BLaER1 (cell line): ENCODE data around the gene BTBD6.

Source experiments
- H3K27ac ChIP-seq: shearing (Covaris generic); formaldehyde crosslinking; 2 replicates; pipeline ENCODE4 v1.8.1; 2022
- H3K27me3 ChIP-seq: shearing (Covaris generic); formaldehyde crosslinking; 2 replicates; pipeline ENCODE4 v1.8.1; 2022
- H3K36me3 ChIP-seq: shearing (Covaris generic); formaldehyde crosslinking; 2 replicates; pipeline ENCODE4 v1.8.1; 2022
- H3K4me1 ChIP-seq: shearing (Covaris generic); formaldehyde crosslinking; 2 replicates; pipeline ENCODE4 v1.8.1; 2022
- H3K4me2 ChIP-seq: shearing (Covaris generic); formaldehyde crosslinking; 2 replicates; pipeline ENCODE4 v1.8.1; 2022
- H3K4me3 ChIP-seq: shearing (Covaris generic); formaldehyde crosslinking; 2 replicates; pipeline ENCODE4 v1.8.1; 2022
- H3K9ac ChIP-seq: shearing (Covaris generic); formaldehyde crosslinking; 2 replicates; pipeline ENCODE4 v1.8.1; 2022
- H3K9me3 ChIP-seq: shearing (Covaris generic); formaldehyde crosslinking; 2 replicates; pipeline ENCODE4 v1.8.1; 2022
- H4K20me1 ChIP-seq: shearing (Covaris generic); formaldehyde crosslinking; 2 replicates; pipeline ENCODE4 v1.8.1; 2022
- Cebpa-rat ChIP-seq: shearing (Covaris generic); IDR thresholded peaks from 2 replicates; pipeline ENCODE4 v1.8.1; 2022

BTBD6 gene

DNA sequence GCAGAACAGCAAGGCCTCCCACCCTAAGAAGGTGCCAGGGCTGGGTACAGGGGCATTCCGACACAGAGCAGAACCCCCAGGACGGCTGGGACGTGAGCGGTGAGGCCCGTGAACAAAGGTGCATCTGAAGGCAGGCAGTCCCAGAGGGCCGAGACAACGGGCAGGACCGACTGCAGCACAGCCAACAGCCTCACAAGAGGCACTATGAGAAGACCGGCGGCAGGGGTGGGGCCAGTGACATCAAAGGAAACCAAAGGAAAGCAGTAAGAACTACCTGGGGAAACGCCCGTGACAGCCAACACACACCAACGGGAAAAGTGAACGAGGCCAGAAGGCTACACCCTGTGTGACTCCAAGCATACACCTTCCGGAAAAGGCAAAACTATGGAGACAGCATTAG, 9.1 kb downstream of the BTBD6 start:
- no peak for TF ChIP-seq Cebpa-rat
- H3K4me3 ChIP-seq, result peak overlapping the region; percentile 39
- no peaks in the 10 kb centered on the region for H3K9me3 ChIP-seq
- no peaks in the 10 kb centered on the region for H3K27me3 ChIP-seq
- peak overlapping the region; percentile 56 for H3K9ac ChIP-seq
- H3K36me3 ChIP-seq, result peaks cover 14% of the 10 kb centered on the region; the same call in 1 of the 2 replicates
- H3K4me2 ChIP-seq, result peak overlapping the region; percentile 100
- peaks cover 100% of the 10 kb centered on the region for H3K4me1 ChIP-seq
- H3K27ac ChIP-seq, result peak overlapping the region; percentile 82
- H4K20me1 ChIP-seq, result peaks cover 14% of the 10 kb centered on the region; the same call in 1 of the 2 replicates

DNA sequence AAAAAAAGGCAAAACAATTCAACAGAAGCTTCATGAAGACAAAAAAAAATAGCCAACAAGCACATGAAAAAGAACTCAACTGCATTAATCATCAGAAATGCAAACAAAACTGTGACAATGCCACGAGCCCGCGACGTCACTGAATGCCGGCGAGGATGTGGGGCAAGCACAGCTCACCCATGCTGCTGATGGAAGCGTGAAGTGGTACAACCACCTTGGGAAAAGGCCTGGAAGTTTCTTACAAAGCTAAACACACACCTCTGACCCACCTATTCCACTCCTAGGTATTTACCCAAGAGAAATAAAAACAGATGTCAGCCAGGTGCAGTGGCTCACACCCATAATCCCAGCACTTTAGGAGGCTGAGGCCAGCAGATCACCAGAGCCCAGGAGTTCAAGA, 10.5 kb downstream of the BTBD6 start:
- H4K20me1 ChIP-seq, result peaks cover under 1% of the 10 kb centered on the region; the same call in 1 of the 2 replicates
- H3K9ac ChIP-seq, result peak overlapping the region; percentile 36; the same call in 1 of the 2 replicates
- H3K27me3 ChIP-seq, result no peaks in the 10 kb centered on the region
- no peak for TF ChIP-seq Cebpa-rat
- H3K36me3 ChIP-seq, result 0 out of 2 replicates have a peak, but pooled peaks cover 4% of the 10 kb centered on the region
- no peak overlapping the region for H3K4me3 ChIP-seq
- peaks cover 100% of the 10 kb centered on the region for H3K4me1 ChIP-seq
- H3K9me3 ChIP-seq, result no peaks in the 10 kb centered on the region
- peak overlapping the region; percentile 67 for H3K27ac ChIP-seq
- peak overlapping the region; percentile 79 for H3K4me2 ChIP-seq

GRCh38 chr14:105260959-105261358, 12.6 kb downstream of the BTBD6 start:
- Histone ChIP-seq H3K4me3 (no peak overlapping the region), H4K20me1 (no peaks in the 10 kb centered on the region; the same call in 1 of the 2 replicates), H3K9ac (peak overlapping the region; percentile 37)

DNA sequence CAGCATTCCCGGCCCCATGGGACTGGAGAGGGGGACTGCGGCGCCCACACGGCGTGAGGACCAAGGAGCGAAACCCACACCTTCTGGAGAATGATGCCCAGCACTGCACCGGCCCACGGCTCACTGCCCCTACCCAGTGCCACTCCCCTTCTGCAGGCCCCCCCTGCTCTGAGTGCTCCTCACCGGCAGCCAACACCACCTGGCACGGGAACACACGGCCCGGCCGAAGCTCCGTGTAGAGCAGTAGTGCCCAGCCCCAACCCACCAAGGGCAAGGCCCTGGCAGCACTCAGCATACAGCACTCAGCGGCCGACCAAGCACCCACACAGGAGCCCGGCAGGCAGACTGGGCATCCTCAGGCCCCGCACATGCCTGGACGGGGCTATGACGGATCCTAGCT, 13.4 kb downstream of the BTBD6 start:
- Histone ChIP-seq H3K4me2 (peak overlapping the region; percentile 79), H4K20me1 (no peaks in the 10 kb centered on the region; the same call in 1 of the 2 replicates), H3K9me3 (no peaks in the 10 kb centered on the region), H3K9ac (peak overlapping the region; percentile 25; the same call in 1 of the 2 replicates), H3K27me3 (no peaks in the 10 kb centered on the region), H3K27ac (peak overlapping the region; percentile 67), H3K36me3 (peaks cover 23% of the 10 kb centered on the region), H3K4me1 (peaks cover 75% of the 10 kb centered on the region), H3K4me3 (no peak overlapping the region)
- no peak for TF ChIP-seq Cebpa-rat

More at GRCh38 chr14:105260959-105261358, 12.6 kb downstream of the BTBD6 start:
- Histone ChIP-seq H3K4me1 (peaks cover 83% of the 10 kb centered on the region), H3K27me3 (no peaks in the 10 kb centered on the region), H3K9me3 (no peaks in the 10 kb centered on the region), H3K36me3 (peaks cover 20% of the 10 kb centered on the region), H3K27ac (peak overlapping the region; percentile 67), H3K4me2 (peak overlapping the region; percentile 79)
- no peak for TF ChIP-seq Cebpa-rat

GRCh38 chr14:105267820-105268548, 19.7 kb downstream of the BTBD6 start:
- no peak overlapping the region for H3K9ac ChIP-seq
- no peaks in the 10 kb centered on the region for H3K9me3 ChIP-seq
- peaks cover 69% of the 10 kb centered on the region for H3K4me1 ChIP-seq
- H4K20me1 ChIP-seq, result peaks cover 55% of the 10 kb centered on the region
- H3K4me3 ChIP-seq, result no peak overlapping the region
- peaks cover 46% of the 10 kb centered on the region for H3K36me3 ChIP-seq
- no peak for TF ChIP-seq Cebpa-rat
- peak overlapping the region; percentile 65; the same call in 1 of the 2 replicates for H3K27ac ChIP-seq
- H3K27me3 ChIP-seq, result no peaks in the 10 kb centered on the region
- peak overlapping the region; percentile 74 for H3K4me2 ChIP-seq

DNA sequence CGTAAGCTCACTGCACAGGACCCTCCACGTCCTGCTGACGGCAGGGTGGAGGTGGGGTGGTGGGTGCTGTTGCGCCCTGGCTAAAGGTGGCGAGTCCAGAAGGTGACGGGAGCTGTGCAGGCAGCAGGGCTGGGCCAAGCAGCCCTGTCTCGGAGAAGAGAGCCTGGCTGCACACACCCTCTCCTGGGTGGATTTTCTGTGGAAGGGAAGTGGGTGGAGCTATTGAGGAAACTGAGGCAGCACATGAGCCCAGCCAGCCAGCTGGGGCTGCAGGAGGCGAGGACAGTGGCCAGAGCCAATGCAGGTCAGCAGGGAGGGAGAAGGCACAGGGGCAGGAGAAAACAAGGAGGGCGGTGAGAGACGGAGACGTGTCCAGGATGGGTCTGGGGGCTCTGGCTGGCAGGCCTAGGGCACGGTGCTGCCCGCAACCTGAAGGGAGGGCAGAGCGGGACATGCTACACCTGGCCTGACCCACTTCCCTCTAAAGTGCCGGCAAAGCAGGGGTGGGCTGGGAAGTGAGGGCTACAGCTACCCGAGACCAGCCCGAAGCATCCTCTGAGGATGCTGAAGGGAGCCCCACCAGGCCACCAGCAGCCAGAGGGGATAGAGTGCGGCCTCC, 20.5 kb downstream of the BTBD6 start:
- Histone ChIP-seq H3K9me3 (no peaks in the 10 kb centered on the region), H4K20me1 (peaks cover 61% of the 10 kb centered on the region), H3K27me3 (no peaks in the 10 kb centered on the region), H3K4me2 (peak overlapping the region; percentile 74), H3K9ac (peak overlapping the region; percentile 58; the same call in 1 of the 2 replicates), H3K4me1 (peaks cover 69% of the 10 kb centered on the region), H3K4me3 (no peak overlapping the region), H3K36me3 (peaks cover 46% of the 10 kb centered on the region), H3K27ac (peak overlapping the region; percentile 65)
- no peak for TF ChIP-seq Cebpa-rat

DNA sequence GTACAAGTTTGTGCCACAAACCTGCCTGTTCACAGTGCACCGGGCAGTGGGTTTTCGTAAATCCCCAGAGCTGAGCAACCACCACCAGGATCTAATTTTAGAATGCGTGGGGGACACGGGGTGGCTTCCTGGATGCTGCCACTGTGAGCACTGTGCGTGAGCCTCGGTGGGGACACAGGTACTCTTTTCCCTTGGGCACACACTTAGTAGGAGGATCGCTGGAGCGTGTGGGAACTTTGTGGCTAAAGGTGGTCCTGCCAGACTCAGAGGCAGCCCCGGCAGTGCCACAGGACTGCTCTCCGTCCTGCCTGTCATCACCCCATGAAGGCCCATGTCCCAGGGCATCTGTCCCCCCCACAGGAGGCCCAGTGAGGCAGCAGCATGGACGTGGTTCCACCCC, 21.1 kb downstream of the BTBD6 start:
- Histone ChIP-seq H3K9ac (peak overlapping the region; percentile 58; the same call in 1 of the 2 replicates), H3K4me3 (no peak overlapping the region), H3K9me3 (no peaks in the 10 kb centered on the region), H3K4me2 (peak overlapping the region; percentile 74), H4K20me1 (peaks cover 66% of the 10 kb centered on the region), H3K27me3 (no peaks in the 10 kb centered on the region), H3K27ac (peak overlapping the region; percentile 65), H3K36me3 (peaks cover 42% of the 10 kb centered on the region), H3K4me1 (peaks cover 70% of the 10 kb centered on the region)
- no peak for TF ChIP-seq Cebpa-rat

DNA sequence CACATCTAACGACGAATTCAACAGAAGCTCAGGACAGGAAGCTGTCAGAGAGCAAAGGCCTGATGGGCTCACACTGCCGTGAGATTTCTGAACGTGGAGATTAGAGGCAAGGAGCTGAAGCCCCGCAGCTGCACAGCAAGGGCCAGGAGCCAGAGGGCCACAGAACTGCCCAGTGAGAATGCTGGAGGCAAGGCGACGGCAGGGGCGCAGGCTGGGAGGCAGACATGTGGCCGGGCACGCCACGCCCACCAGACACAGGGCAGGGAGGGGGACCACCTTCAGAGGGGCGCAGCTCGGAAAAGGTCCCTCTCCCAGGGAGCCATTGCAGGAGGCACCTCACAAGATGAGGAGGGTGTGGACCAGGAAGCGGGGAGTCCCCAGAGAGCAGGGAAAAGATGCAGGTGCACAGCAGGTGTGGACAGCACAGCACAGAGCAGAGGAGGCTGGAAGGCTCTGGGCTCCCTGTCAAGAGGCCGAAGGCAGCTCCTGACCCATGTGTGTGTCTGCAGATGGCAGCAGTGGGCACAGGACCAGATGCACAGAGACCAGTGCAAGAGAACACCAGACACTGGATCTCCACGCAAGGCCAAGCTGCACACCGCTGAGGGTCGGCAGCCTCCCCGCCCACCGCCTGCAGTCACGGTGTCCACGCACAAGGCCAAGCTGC, 23.0 kb downstream of the BTBD6 start:
- no peak overlapping the region for H3K4me3 ChIP-seq
- peaks cover 80% of the 10 kb centered on the region for H4K20me1 ChIP-seq
- peak overlapping the region; percentile 74 for H3K4me2 ChIP-seq
- no peak for TF ChIP-seq Cebpa-rat
- H3K27me3 ChIP-seq, result no peaks in the 10 kb centered on the region
- peak overlapping the region; percentile 47; the same call in 1 of the 2 replicates for H3K27ac ChIP-seq
- H3K4me1 ChIP-seq, result peaks cover 84% of the 10 kb centered on the region
- peak overlapping the region; percentile 0 for H3K9ac ChIP-seq
- no peaks in the 10 kb centered on the region for H3K9me3 ChIP-seq
- peaks cover 32% of the 10 kb centered on the region for H3K36me3 ChIP-seq

DNA sequence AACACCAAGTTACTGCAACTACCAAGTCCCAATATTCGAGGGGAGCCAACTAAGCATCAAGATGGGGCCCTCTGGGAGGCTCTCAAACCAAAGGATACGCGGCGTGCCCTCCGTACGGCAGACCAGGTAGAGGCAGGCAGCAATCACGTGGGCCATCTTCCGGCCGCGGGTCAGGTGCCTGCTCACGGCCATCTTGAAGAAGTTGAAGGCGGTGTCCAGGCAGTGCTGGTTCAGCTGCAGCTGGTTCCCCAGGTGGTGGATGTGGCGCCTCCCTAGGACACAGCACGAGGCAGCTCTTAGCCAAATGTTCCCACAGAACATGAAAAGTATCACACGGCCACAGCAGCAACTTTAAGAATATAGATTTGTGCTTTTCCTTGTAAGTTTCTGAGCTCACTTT, 24.3 kb downstream of the BTBD6 start:
- H3K27ac ChIP-seq, result peak overlapping the region; percentile 62; the same call in 1 of the 2 replicates
- H3K36me3 ChIP-seq, result peaks cover 28% of the 10 kb centered on the region
- no peak overlapping the region for H3K4me3 ChIP-seq
- no peak overlapping the region; the same call in 1 of the 2 replicates for H3K9ac ChIP-seq
- TF ChIP-seq Cebpa-rat, result no peak
- no peaks in the 10 kb centered on the region for H3K27me3 ChIP-seq
- H3K4me2 ChIP-seq, result peak overlapping the region; percentile 71
- H4K20me1 ChIP-seq, result peaks cover 73% of the 10 kb centered on the region
- no peaks in the 10 kb centered on the region for H3K9me3 ChIP-seq
- peaks cover 86% of the 10 kb centered on the region for H3K4me1 ChIP-seq
